ENCODE measurements around the gene ZBTB8B.
"Not testable (repeated sequence)": the region's sequence is repeated elsewhere in the genome, so short reads cannot be mapped to it uniquely, and the experiment has no call there.

Gene ZBTB8B

GRCh38 chr1:32464716-32465577 is at the start of gene ZBTB8B:
Gene ZBTB8B (plus strand): TSS chr1:32465072. CDS start chr1:32470625, 5,553 bp downstream.
- Histone ChIP-seq H3K27ac (no peak within 1 kb of the TSS), H3K4me3 (peak within 1 kb of the TSS; percentile 1 to 37 (median 18))

GRCh38 chr1:32421775-32422174 is 43.1 kb upstream of the ZBTB8B start:
- no peak overlapping the region for H3K27ac ChIP-seq
- no peak overlapping the region for H3K4me3 ChIP-seq

GRCh38 chr1:32426489-32427255 is 38.2 kb upstream of the ZBTB8B start:
- peak overlapping the region in 5 of 7 experiments; percentile 9 to 29 (median 23) for H3K4me3 ChIP-seq
- H3K27ac ChIP-seq = peak overlapping the region in 1 of 21 experiments; percentile 18

- Histone ChIP-seq H3K4me3 (peak overlapping the region in 3 of 7 experiments; percentile 23 to 29 (median 26)), H3K27ac (peak overlapping the region in 1 of 21 experiments; percentile 18)
These were observed 37.5 kb upstream of the ZBTB8B start for GRCh38 chr1:32427264-32427963.

GRCh38 chr1:32431736-32432400 is 33.0 kb upstream of the ZBTB8B start:
- Histone ChIP-seq H3K4me3 (no peak overlapping the region), H3K27ac (no peak overlapping the region)

- Histone ChIP-seq H3K4me3 (no peak overlapping the region), H3K27ac (no peak overlapping the region)
These were observed 26.7 kb upstream of the ZBTB8B start for GRCh38 chr1:32438136-32438535.

- H3K4me3 ChIP-seq, H3K27ac ChIP-seq: not testable (repeated sequence)
These were observed 26.1 kb upstream of the ZBTB8B start for GRCh38 chr1:32438777-32439176.

GRCh38 chr1:32441467-32441866 is 23.4 kb upstream of the ZBTB8B start:
- not testable (repeated sequence) for H3K4me3 ChIP-seq, H3K27ac ChIP-seq

- Histone ChIP-seq H3K27ac (no peak overlapping the region), H3K4me3 (no peak overlapping the region)
These were observed 17.2 kb upstream of the ZBTB8B start for GRCh38 chr1:32447469-32448185.

- H3K4me3 ChIP-seq = not testable (repeated sequence)
These were observed 16.6 kb upstream of the ZBTB8B start for GRCh38 chr1:32448186-32448772.

GRCh38 chr1:32448773-32449456 is 16.0 kb upstream of the ZBTB8B start:
- H3K27ac ChIP-seq = no peak overlapping the region

More at GRCh38 chr1:32448186-32448772, 16.6 kb upstream of the ZBTB8B start:
- not testable (repeated sequence) for H3K27ac ChIP-seq

GRCh38 chr1:32449457-32449831 is 15.4 kb upstream of the ZBTB8B start:
- H3K27ac ChIP-seq, H3K4me3 ChIP-seq: not testable (repeated sequence)

More at GRCh38 chr1:32448773-32449456, 16.0 kb upstream of the ZBTB8B start:
- no peak overlapping the region for H3K4me3 ChIP-seq

- H3K27ac ChIP-seq = no peak overlapping the region
These were observed 10.1 kb upstream of the ZBTB8B start for GRCh38 chr1:32454726-32455125.

GRCh38 chr1:32455958-32456357 is 8.9 kb upstream of the ZBTB8B start:
- H3K4me3 ChIP-seq = no peak overlapping the region
- H3K27ac ChIP-seq = no peak overlapping the region

More at GRCh38 chr1:32454726-32455125, 10.1 kb upstream of the ZBTB8B start:
- H3K4me3 ChIP-seq = no peak overlapping the region

- not testable (repeated sequence) for H3K4me3 ChIP-seq, H3K27ac ChIP-seq
These were observed 6.1 kb upstream of the ZBTB8B start for GRCh38 chr1:32458798-32459197.

- not testable (repeated sequence) for H3K4me3 ChIP-seq, H3K27ac ChIP-seq
These were observed 1.9 kb upstream of the ZBTB8B start for GRCh38 chr1:32462977-32463376.

- Histone ChIP-seq H3K27ac (no peak overlapping the region), H3K4me3 (peak overlapping the region in 6 of 7 experiments; percentile 9 to 37 (median 19))
These were observed 619 bp upstream of the ZBTB8B start for GRCh38 chr1:32464191-32464715.

- H3K27ac ChIP-seq = no peak overlapping the region
- H3K4me3 ChIP-seq = peak overlapping the region in 3 of 7 experiments; percentile 20 to 37 (median 34)
These were observed 684 bp downstream of the ZBTB8B start for GRCh38 chr1:32465578-32465933.

Data from skin epidermis (tissue), 12 donors.